ENCODE data around the gene CGB5. TPM values are rescaled to one million over a fixed set of nuclear protein-coding genes. Genes with fewer than 3 reads are reported as not detected.

Gene CGB5
- total and polyA plus RNA-seq, 12 donors: 0.72 TPM; not detected in 11

GRCh38 chr19:49010453-49010852, 33.2 kb upstream of the CGB5 start:
- DNase-seq: no peak
- no peaks in the 10 kb centered on the region for H3K9me3 ChIP-seq (replicated peaks in 1 of 3)
- H3K27me3 ChIP-seq: no peaks in the 10 kb centered on the region
- TF ChIP-seq, protein P1, sequence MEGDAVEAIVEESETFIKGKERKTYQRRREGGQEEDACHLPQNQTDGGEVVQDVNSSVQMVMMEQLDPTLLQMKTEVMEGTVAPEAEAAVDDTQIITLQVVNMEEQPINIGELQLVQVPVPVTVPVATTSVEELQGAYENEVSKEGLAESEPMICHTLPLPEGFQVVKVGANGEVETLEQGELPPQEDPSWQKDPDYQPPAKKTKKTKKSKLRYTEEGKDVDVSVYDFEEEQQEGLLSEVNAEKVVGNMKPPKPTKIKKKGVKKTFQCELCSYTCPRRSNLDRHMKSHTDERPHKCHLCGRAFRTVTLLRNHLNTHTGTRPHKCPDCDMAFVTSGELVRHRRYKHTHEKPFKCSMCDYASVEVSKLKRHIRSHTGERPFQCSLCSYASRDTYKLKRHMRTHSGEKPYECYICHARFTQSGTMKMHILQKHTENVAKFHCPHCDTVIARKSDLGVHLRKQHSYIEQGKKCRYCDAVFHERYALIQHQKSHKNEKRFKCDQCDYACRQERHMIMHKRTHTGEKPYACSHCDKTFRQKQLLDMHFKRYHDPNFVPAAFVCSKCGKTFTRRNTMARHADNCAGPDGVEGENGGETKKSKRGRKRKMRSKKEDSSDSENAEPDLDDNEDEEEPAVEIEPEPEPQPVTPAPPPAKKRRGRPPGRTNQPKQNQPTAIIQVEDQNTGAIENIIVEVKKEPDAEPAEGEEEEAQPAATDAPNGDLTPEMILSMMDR (IDR thresholded peaks at IDR 0.05): no peak
- no peak for TF ChIP-seq POLR2A (IDR thresholded peaks at IDR 0.05)
- intact Hi-C loops (cut with DNase I): no loop called here
- no peaks in the 10 kb centered on the region for H3K4me1 ChIP-seq (replicated peaks in 1 of 2)
- no peak overlapping the region for H3K4me3 ChIP-seq
- WGBS, 4 donors: 84 to 91% (median 90%) methylated on average over 12 to 18 of the region's 18 CpGs
- peaks cover 0 to 52% of the 10 kb centered on the region in 2 donors for H3K36me3 ChIP-seq (replicated peaks in 1 of 2)
- H3K27ac ChIP-seq: no peak overlapping the region

GRCh38 chr19:49011194-49011593, 32.5 kb upstream of the CGB5 start:
- Histone ChIP-seq H3K4me3 (no peak overlapping the region), H3K9me3 (replicated peaks in 1 of 3) (no peaks in the 10 kb centered on the region), H3K27me3 (no peaks in the 10 kb centered on the region), H3K36me3 (replicated peaks in 1 of 2) (peaks cover 0 to 44% of the 10 kb centered on the region in 2 donors), H3K27ac (no peak overlapping the region), H3K4me1 (replicated peaks in 1 of 2) (no peaks in the 10 kb centered on the region)
- intact Hi-C loops (cut with DNase I): no loop called here
- WGBS, 4 donors: 84 to 97% (median 88%) methylated on average over 7 to 17 of the region's 17 CpGs
- TF ChIP-seq POLR2A (IDR thresholded peaks at IDR 0.05): no peak
- TF ChIP-seq, protein P1 (IDR thresholded peaks at IDR 0.05): no peak
- no peak for DNase-seq

DNA sequence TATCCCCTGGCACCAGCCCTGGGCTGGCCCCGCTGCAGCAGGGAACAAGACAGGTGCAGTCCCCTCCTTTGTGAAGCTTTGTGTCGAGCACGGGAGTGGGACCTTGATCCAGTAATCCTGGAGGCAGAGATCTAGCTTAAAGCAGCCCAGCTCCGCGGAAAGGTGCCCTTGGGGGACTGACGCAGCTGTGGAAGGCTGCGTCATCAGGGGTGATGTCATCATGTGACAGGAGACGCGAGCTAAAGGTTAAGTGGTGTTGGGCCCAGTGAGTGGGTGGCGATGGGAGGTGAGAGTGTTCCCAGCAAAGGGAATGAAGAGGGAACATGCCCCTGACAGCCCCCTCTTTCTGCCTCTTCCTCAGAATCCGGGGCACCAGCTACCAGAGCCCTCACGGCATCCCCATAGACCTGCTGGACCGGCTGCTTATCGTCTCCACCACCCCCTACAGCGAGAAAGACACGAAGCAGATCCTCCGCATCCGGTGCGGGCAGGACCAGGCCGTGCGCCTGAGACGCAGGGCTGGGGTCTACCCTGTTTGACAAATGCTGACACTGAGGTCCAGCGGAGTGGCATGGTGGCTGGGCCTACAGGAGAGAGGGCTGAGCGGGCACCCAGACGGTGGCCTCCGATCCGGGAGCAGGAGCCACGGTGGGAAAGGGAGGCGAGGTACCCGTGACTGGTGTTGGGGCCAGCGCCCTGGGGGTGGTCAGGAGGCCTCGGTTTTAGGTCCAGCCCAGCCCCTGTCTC, 29.4 kb upstream of the CGB5 start:
- Histone ChIP-seq H3K9me3 (replicated peaks in 1 of 3) (no peaks in the 10 kb centered on the region), H3K27ac (no peak overlapping the region), H3K4me3 (no peak overlapping the region), H3K36me3 (replicated peaks in 1 of 2) (peaks cover 0 to 27% of the 10 kb centered on the region in 2 donors), H3K27me3 (no peaks in the 10 kb centered on the region), H3K4me1 (replicated peaks in 1 of 2) (peaks cover 3 to 19% of the 10 kb centered on the region in 2 donors)
- intact Hi-C loops (cut with DNase I): no loop called here
- WGBS, 4 donors: 77 to 82% (median 79%) methylated on average over 21 to 32 of the region's 32 CpGs
- TF ChIP-seq POLR2A (IDR thresholded peaks at IDR 0.05): no peak
- TF ChIP-seq, protein P1 (IDR thresholded peaks at IDR 0.05): no peak
- DNase-seq: peak; percentile 41 to 68 (median 63)

- Histone ChIP-seq H3K27me3 (no peaks in the 10 kb centered on the region), H3K27ac (no peak overlapping the region), H3K9me3 (replicated peaks in 1 of 3) (no peaks in the 10 kb centered on the region), H3K36me3 (replicated peaks in 1 of 2) (peaks cover 0 to 21% of the 10 kb centered on the region in 2 donors), H3K4me3 (no peak overlapping the region), H3K4me1 (replicated peaks in 1 of 2) (peaks cover 3 to 19% of the 10 kb centered on the region in 2 donors)
- WGBS, 4 donors: 91 to 94% (median 93%) methylated on average over 14 to 18 of the region's 18 CpGs
- intact Hi-C loops (cut with DNase I): no loop called here
- DNase-seq: no peak
- no peak for TF ChIP-seq POLR2A (IDR thresholded peaks at IDR 0.05)
- TF ChIP-seq, protein P1 (IDR thresholded peaks at IDR 0.05): no peak
These were observed 28.8 kb upstream of the CGB5 start for GRCh38 chr19:49014870-49015255.
